Trophoblast cell (in vitro differentiated cells and primary cell): ENCODE measurements around the gene TFCP2L1.
"Not testable (repeated sequence)": the region's sequence is repeated elsewhere in the genome, so short reads cannot be mapped to it uniquely, and the experiment has no call there.

ENCODE experiments used
- DNase-seq, 2 donors: peaks; one replicate each; pipeline ENCODE4 v3.0.0-alpha.2; 2016
- H2AFZ ChIP-seq: 2 replicates; pipeline ENCODE4 v1.6.1; 2013; ENCODE audit warnings: low read length, moderate library complexity, mild to moderate bottlenecking; ENCODE audit not compliant: insufficient read depth, poor library complexity
- H2AK5ac ChIP-seq: 2 replicates; pipeline ENCODE4 v1.6.1; 2013; ENCODE audit warnings: mild to moderate bottlenecking, low read length
- H2BK120ac ChIP-seq: 2 replicates; pipeline ENCODE4 v1.6.1; 2013; ENCODE audit warnings: low read length, mild to moderate bottlenecking, moderate library complexity; ENCODE audit not compliant: insufficient read depth, poor library complexity
- H2BK12ac ChIP-seq: 2 replicates; pipeline ENCODE4 v1.6.1; 2013; ENCODE audit warnings: mild to moderate bottlenecking, low read length, moderate library complexity
- H2BK5ac ChIP-seq: 2 replicates; pipeline ENCODE4 v1.6.1; 2013; ENCODE audit warnings: low read length, low read depth, moderate library complexity, mild to moderate bottlenecking; ENCODE audit not compliant: poor library complexity
- H3K14ac ChIP-seq: 2 replicates; pipeline ENCODE4 v1.6.1; 2013; ENCODE audit warnings: mild to moderate bottlenecking, low read length
- H3K18ac ChIP-seq: 2 replicates; pipeline ENCODE4 v1.6.1; 2013; ENCODE audit warnings: mild to moderate bottlenecking, low read length
- H3K23ac ChIP-seq: 2 replicates; pipeline ENCODE4 v1.6.1; 2013; ENCODE audit warnings: low read length
- H3K27ac ChIP-seq: 2 replicates; pipeline ENCODE4 v1.5.1; 2013; ENCODE audit warnings: low read depth, mild to moderate bottlenecking, inconsistent platforms, low read length, moderate library complexity
- H3K27me3 ChIP-seq: 2 replicates; pipeline ENCODE4 v1.6.1; 2013; ENCODE audit warnings: inconsistent platforms, mild to moderate bottlenecking, low read length, moderate library complexity; ENCODE audit not compliant: insufficient read depth
- H3K36me3 ChIP-seq, 2 experiments: 1 replicate in 1 of 2; 2 replicates in 1 of 2; pipeline ENCODE4 v1.6.1; 2013; ENCODE audit warnings: low read length in 2 of 2, mild to moderate bottlenecking in 2 of 2, moderate library complexity in 1 of 2; ENCODE audit not compliant: insufficient read depth in 2 of 2, control insufficient read depth in 1 of 2
- H3K4ac ChIP-seq: 2 replicates; pipeline ENCODE4 v1.6.1; 2013; ENCODE audit warnings: low read depth, mild to moderate bottlenecking, low read length, moderate library complexity
- H3K4me1 ChIP-seq, 2 experiments: 1 replicate in 1 of 2; 2 replicates in 1 of 2; pipeline ENCODE4 v1.6.1; 2013; ENCODE audit warnings: low read length in 2 of 2, mild to moderate bottlenecking in 2 of 2, moderate library complexity in 1 of 2; ENCODE audit not compliant: insufficient read depth in 2 of 2, control insufficient read depth in 1 of 2
- H3K4me2 ChIP-seq: 2 replicates; pipeline ENCODE4 v1.6.1; 2013; ENCODE audit warnings: inconsistent platforms, mild to moderate bottlenecking, low read length, moderate library complexity
- H3K4me3 ChIP-seq: 2 replicates; pipeline ENCODE4 v1.5.1; 2013; ENCODE audit warnings: mild to moderate bottlenecking, low read depth, low read length, inconsistent platforms
- H3K79me1 ChIP-seq: one replicate; pipeline ENCODE4 v1.6.1; 2013; ENCODE audit warnings: low read length
- H3K79me2 ChIP-seq: 2 replicates; pipeline ENCODE4 v1.6.1; 2013; ENCODE audit warnings: low read length, mild to moderate bottlenecking; ENCODE audit not compliant: control insufficient read depth, insufficient read depth, poor library complexity
- H3K9ac ChIP-seq: 2 replicates; pipeline ENCODE4 v1.6.1; 2013; ENCODE audit warnings: mild to moderate bottlenecking, low read length
- H3K9me3 ChIP-seq: 2 replicates; pipeline ENCODE4 v1.6.1; 2013; ENCODE audit warnings: low read depth, mild to moderate bottlenecking, control low read depth, inconsistent platforms, low read length; ENCODE audit not compliant: insufficient read depth
- H4K12ac ChIP-seq: 2 replicates; pipeline ENCODE4 v1.6.1; 2013; ENCODE audit warnings: low read depth, mild to moderate bottlenecking, low read length, moderate library complexity
- H4K8ac ChIP-seq: 2 replicates; pipeline ENCODE4 v1.6.1; 2013; ENCODE audit warnings: low read depth, mild to moderate bottlenecking, low read length, moderate library complexity
- H4K91ac ChIP-seq: one replicate; pipeline ENCODE4 v1.6.1; 2013; ENCODE audit warnings: low read depth, mild to moderate bottlenecking, low read length, moderate library complexity
- WGBS: extraction: QIAGEN DNeasy Blood & Tissue Kit; methylation state at CpG from one replicate; pipeline ENCODE4 v1.1.7; 2013; ENCODE audit warnings: missing lambda C conversion rate; ENCODE audit not compliant: insufficient read length, insufficient coverage; ENCODE audit errors: extremely low coverage; 5-methylcytosine and 5-hydroxymethylcytosine counted together

TFCP2L1 gene

DNA sequence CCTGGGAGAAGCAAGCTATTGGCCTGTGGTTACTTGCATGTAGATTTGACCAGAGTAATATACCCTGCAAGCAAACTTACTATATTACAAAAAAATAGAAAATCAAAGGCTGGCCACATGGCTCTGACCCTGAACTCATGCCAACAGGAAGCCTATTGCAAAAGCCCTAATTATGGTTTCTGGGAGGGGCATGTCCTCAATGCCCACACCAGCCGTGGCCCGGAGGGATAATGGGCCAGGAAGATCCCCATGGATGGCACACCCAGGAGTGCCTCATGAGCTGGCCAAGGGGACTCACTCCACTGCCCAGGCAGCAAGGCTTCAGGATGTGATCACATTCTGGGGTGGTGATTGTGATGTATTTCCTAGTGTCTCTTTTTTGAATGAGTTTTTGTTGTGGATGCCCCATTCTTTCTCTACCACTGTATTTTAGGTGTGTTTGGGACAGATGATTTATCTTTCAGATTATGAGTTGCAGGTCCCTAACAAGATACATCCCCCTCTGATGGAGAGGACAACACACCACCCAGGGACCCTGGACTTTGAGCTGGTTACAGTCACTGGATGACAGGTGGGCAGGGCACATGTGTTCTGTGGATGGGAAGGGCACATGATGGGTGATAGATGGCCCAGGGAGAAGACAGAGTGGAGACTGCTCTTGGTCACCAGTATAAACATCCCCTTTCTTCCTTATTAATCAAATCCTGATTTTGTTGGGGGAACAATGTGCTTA is 18.7 kb upstream of the TFCP2L1 start:
- H3K27me3 ChIP-seq = no peaks in the 10 kb centered on the region
- no peaks in the 10 kb centered on the region for H3K36me3 ChIP-seq
- H4K91ac ChIP-seq = no peak overlapping the region
- H4K8ac ChIP-seq = no peak overlapping the region
- H4K12ac ChIP-seq = no peak overlapping the region
- no CpG with 5 or more reads among the region's 2 CpGs for WGBS
- H3K9ac ChIP-seq = no peak overlapping the region
- no peaks in the 10 kb centered on the region for H3K9me3 ChIP-seq
- no peak overlapping the region for H3K27ac ChIP-seq
- H3K4me2 ChIP-seq = no peak overlapping the region
- H3K79me1 ChIP-seq = no peaks in the 10 kb centered on the region
- no peak overlapping the region for H3K4me3 ChIP-seq
- H3K79me2 ChIP-seq = no peaks in the 10 kb centered on the region
- no peak overlapping the region for H3K14ac ChIP-seq
- DNase-seq = no peak
- no peak overlapping the region for H3K18ac ChIP-seq
- H3K4me1 ChIP-seq = no peaks in the 10 kb centered on the region
- no peak overlapping the region for H2AK5ac ChIP-seq
- no peak overlapping the region for H2AFZ ChIP-seq
- H3K23ac ChIP-seq = no peak overlapping the region
- H2BK5ac ChIP-seq = no peak overlapping the region
- no peak overlapping the region for H3K4ac ChIP-seq
- no peak overlapping the region for H2BK120ac ChIP-seq
- H2BK12ac ChIP-seq = no peak overlapping the region

DNA sequence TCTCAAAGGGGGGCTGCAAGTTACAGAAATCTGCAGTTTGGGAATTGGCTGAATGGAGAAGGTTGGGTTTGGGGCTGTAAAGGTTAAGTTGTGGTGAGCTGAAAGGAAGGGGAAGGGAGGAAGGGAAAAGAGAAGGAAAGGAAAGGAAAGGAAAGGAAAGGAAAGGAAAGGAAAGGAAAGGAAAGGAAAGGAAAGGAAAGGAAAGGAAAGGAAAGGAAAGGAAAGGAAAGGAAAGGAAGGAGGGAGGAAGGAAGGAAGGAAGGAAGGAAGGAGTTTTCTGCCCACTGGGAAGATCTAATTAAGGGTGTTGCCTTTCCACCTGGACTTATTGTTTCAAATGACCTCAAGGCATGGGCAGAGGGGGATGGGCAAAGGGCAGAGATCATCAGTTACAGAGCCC is 16.2 kb upstream of the TFCP2L1 start:
- not testable (repeated sequence) for H3K4ac ChIP-seq, H3K14ac ChIP-seq, H2AK5ac ChIP-seq, H2BK12ac ChIP-seq, H3K18ac ChIP-seq, H3K4me1 ChIP-seq, H2BK120ac ChIP-seq, H3K9ac ChIP-seq, H3K9me3 ChIP-seq, H3K79me1 ChIP-seq, H3K4me3 ChIP-seq, H3K36me3 ChIP-seq, H3K27me3 ChIP-seq, H2AFZ ChIP-seq, H2BK5ac ChIP-seq, H4K91ac ChIP-seq, H3K79me2 ChIP-seq, H3K23ac ChIP-seq, H4K8ac ChIP-seq, DNase-seq, H4K12ac ChIP-seq, H3K27ac ChIP-seq, H3K4me2 ChIP-seq

DNA sequence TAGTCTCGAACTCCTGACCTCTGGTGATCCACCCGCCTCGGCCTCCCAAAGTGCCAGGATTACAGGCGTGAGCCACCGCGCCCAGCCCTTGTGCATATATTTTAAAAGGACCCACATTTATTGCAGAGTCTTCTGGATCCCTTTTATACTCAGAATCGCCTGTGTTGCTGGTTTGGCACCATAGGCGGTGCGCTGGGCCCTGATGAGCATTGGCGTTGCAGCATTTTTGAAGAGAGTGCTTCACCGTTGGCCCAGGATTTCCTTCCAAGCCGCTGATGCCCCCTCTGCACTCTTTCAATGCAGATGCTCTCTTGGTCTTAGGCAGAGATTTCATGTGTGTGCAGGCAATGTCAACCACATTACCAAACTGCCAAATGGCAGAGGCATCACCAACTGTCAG is 13.5 kb upstream of the TFCP2L1 start:
- Histone ChIP-seq H3K79me2 (no peaks in the 10 kb centered on the region), H3K4me3 (no peak overlapping the region), H2AK5ac (no peak overlapping the region), H3K23ac (no peak overlapping the region), H3K4ac (no peak overlapping the region), H4K8ac (no peak overlapping the region), H2BK12ac (no peak overlapping the region), H3K18ac (no peak overlapping the region), H3K14ac (no peak overlapping the region), H3K9ac (no peak overlapping the region), H4K12ac (no peak overlapping the region), H2BK5ac (no peak overlapping the region), H4K91ac (no peak overlapping the region), H3K4me1 (no peaks in the 10 kb centered on the region), H3K27me3 (no peaks in the 10 kb centered on the region), H2AFZ (no peak overlapping the region), H3K36me3 (no peaks in the 10 kb centered on the region), H2BK120ac (no peak overlapping the region), H3K79me1 (no peaks in the 10 kb centered on the region), H3K9me3 (peaks cover 2% of the 10 kb centered on the region), H3K4me2 (no peak overlapping the region), H3K27ac (no peak overlapping the region)
- WGBS = no CpG with 5 or more reads among the region's 12 CpGs
- no peak for DNase-seq

DNA sequence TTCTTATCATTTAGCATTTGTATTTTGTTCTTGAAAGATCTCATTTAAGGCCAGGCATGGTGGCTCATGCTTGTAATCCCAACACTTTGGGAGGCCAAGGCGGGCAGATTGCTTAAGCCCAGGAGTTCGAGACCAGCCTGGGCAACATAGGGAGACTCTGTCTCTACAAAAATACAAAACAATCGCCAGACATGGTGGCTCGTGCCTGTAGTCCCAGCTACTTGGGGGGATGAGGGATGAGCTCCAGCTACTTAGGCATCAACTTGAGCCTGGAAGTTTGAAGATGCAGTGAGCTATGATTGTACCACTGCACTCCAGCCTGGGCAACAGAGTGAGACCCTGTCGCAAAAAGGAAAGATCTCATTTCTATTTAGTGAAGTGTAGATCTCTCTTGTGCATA is 12.9 kb upstream of the TFCP2L1 start:
- H2AFZ ChIP-seq, H3K23ac ChIP-seq, H3K4me1 ChIP-seq, H2BK5ac ChIP-seq, H3K79me1 ChIP-seq, H2BK12ac ChIP-seq, H3K36me3 ChIP-seq, H3K18ac ChIP-seq, H3K14ac ChIP-seq, H3K9ac ChIP-seq, H2AK5ac ChIP-seq, H2BK120ac ChIP-seq, DNase-seq, H3K4ac ChIP-seq, H4K8ac ChIP-seq, H3K4me3 ChIP-seq, H3K4me2 ChIP-seq, H3K79me2 ChIP-seq, H3K27ac ChIP-seq, H4K91ac ChIP-seq, H3K9me3 ChIP-seq, H3K27me3 ChIP-seq, H4K12ac ChIP-seq: not testable (repeated sequence)
- WGBS = no CpG with 5 or more reads among the region's 5 CpGs
